Erythroblast (primary cell): ENCODE measurements around the gene ABAT.

Experiments
- GATA1 ChIP-seq: IDR thresholded peaks from 2 replicates; pipeline ENCODE4 v1.6.1; 2011; ENCODE audit warnings: low read depth, mild to moderate bottlenecking, control low read depth, low read length, moderate library complexity
- POLR2A ChIP-seq: IDR thresholded peaks from 2 replicates; pipeline ENCODE4 v1.6.1; 2011; ENCODE audit warnings: mild to moderate bottlenecking, low read length

GRCh38 chr16:8764525-8765250 lies 90.3 kb downstream of the ABAT start:
- no peak for TF ChIP-seq POLR2A
- TF ChIP-seq GATA1: no peak
